HEK293T (cell line): ENCODE data around the gene HMG20B.

Experiments
- CTCF ChIA-PET: fragments of 350-600 bp; formaldehyde crosslinking; extraction: SDS; loops from one replicate; lab custom pipeline; 2021; ENCODE audit warnings: antibody characterized with exemption, inconsistent platforms; lab: Yijun Ruan, JAX
- POLR2A ChIA-PET: fragments of 350-600 bp; formaldehyde crosslinking; extraction: SDS; loops from one replicate; lab custom pipeline; 2020; ENCODE audit warnings: antibody characterized with exemption, inconsistent platforms; lab: Yijun Ruan, JAX
- DNase-seq: peaks from one replicate; pipeline ENCODE4 v3.0.0; 2012; ENCODE audit warnings: mixed read lengths; ENCODE audit errors: extremely low spot score
- ARNT ChIP-seq: fragments of 450-650 bp; IDR thresholded peaks from 2 replicates; pipeline ENCODE4 v1.6.1; 2017; ENCODE audit warnings: mild to moderate bottlenecking
- BHLHE40 ChIP-seq: fragments of 450-650 bp; IDR thresholded peaks from 2 replicates; pipeline ENCODE4 v1.6.1; 2016; ENCODE audit warnings: mild to moderate bottlenecking, moderate library complexity, borderline replicate concordance
- CTBP1 ChIP-seq: fragments of 450-650 bp; IDR thresholded peaks from 2 replicates; pipeline ENCODE4 v1.6.1; 2016; ENCODE audit warnings: borderline replicate concordance
- ELF4 ChIP-seq: fragments of 450-650 bp; IDR thresholded peaks from 2 replicates; pipeline ENCODE4 v1.6.1; 2017; ENCODE audit warnings: antibody characterized with exemption
- FOXA1 ChIP-seq: fragments of 450-650 bp; IDR thresholded peaks from 2 replicates; pipeline ENCODE4 v1.6.1; 2016; ENCODE audit warnings: mild to moderate bottlenecking
- FOXK2 ChIP-seq: fragments of 450-650 bp; IDR thresholded peaks from 2 replicates; pipeline ENCODE4 v1.6.1; 2016; ENCODE audit warnings: mild to moderate bottlenecking
- FOXM1 ChIP-seq: fragments of 450-650 bp; IDR thresholded peaks from 2 replicates; pipeline ENCODE4 v1.6.1; 2017; ENCODE audit warnings: mild to moderate bottlenecking, borderline replicate concordance
- HDGF ChIP-seq: fragments of 450-650 bp; IDR thresholded peaks from 2 replicates; pipeline ENCODE4 v1.6.1; 2017; ENCODE audit warnings: antibody characterized with exemption, borderline replicate concordance
- L3MBTL2 ChIP-seq: fragments of 450-650 bp; conservative IDR thresholded peaks from 2 replicates; pipeline ENCODE4 v1.6.1; 2016; ENCODE audit warnings: mild to moderate bottlenecking
- LEF1 ChIP-seq: fragments of 450-650 bp; IDR thresholded peaks from 2 replicates; pipeline ENCODE4 v1.6.1; 2017; ENCODE audit warnings: mild to moderate bottlenecking, borderline replicate concordance
- NFRKB ChIP-seq: fragments of 450-650 bp; IDR thresholded peaks from 2 replicates; pipeline ENCODE4 v1.6.1; 2016; ENCODE audit warnings: mild to moderate bottlenecking, moderate library complexity
- SP1 ChIP-seq: fragments of 450-650 bp; IDR thresholded peaks from 2 replicates; pipeline ENCODE4 v1.6.1; 2017
- SUZ12 ChIP-seq: fragments of 450-650 bp; IDR thresholded peaks from 2 replicates; pipeline ENCODE4 v1.6.1; 2016; ENCODE audit warnings: mild to moderate bottlenecking
- TARDBP ChIP-seq: fragments of 450-650 bp; IDR thresholded peaks from 2 replicates; pipeline ENCODE4 v1.6.1; 2016
- ZNF384 ChIP-seq: fragments of 450-650 bp; IDR thresholded peaks from 2 replicates; pipeline ENCODE4 v1.6.1; 2016
- TF ChIP-seq, protein P1 (sequence below): fragments of 450-650 bp; IDR thresholded peaks from 2 replicates; pipeline ENCODE4 v1.6.1; 2016

HMG20B gene

GRCh38 chr19:3590991-3591659, 18.4 kb downstream of the HMG20B start:
- ChIA-PET CTCF (interaction anchor here (0.6 to 1.9 kb wide), 2 partner anchors 17 to 112 kb away, joined by 4 read pairs; no protein-coding TSS in a partner anchor), POLR2A (interaction anchor here (1.3 to 1.4 kb wide), 2 partner anchors 17 kb away, joined by 4 to 7 read pairs; no protein-coding TSS in a partner anchor)
- DNase-seq = no peak
- TF ChIP-seq TARDBP = no peak
- TF ChIP-seq, protein P1, sequence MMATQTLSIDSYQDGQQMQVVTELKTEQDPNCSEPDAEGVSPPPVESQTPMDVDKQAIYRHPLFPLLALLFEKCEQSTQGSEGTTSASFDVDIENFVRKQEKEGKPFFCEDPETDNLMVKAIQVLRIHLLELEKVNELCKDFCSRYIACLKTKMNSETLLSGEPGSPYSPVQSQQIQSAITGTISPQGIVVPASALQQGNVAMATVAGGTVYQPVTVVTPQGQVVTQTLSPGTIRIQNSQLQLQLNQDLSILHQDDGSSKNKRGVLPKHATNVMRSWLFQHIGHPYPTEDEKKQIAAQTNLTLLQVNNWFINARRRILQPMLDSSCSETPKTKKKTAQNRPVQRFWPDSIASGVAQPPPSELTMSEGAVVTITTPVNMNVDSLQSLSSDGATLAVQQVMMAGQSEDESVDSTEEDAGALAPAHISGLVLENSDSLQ = no peak
- no peak for TF ChIP-seq FOXA1
- no peak for TF ChIP-seq HDGF
- no peak for TF ChIP-seq ZNF384
- no peak for TF ChIP-seq ARNT
- TF ChIP-seq BHLHE40 = no peak
- no peak for TF ChIP-seq SUZ12
- no peak for TF ChIP-seq NFRKB
- no peak for TF ChIP-seq ELF4
- no peak for TF ChIP-seq L3MBTL2
- no peak for TF ChIP-seq LEF1
- no peak for TF ChIP-seq FOXK2
- TF ChIP-seq SP1 = no peak
- TF ChIP-seq FOXM1 = no peak
- TF ChIP-seq CTBP1 = no peak

DNA sequence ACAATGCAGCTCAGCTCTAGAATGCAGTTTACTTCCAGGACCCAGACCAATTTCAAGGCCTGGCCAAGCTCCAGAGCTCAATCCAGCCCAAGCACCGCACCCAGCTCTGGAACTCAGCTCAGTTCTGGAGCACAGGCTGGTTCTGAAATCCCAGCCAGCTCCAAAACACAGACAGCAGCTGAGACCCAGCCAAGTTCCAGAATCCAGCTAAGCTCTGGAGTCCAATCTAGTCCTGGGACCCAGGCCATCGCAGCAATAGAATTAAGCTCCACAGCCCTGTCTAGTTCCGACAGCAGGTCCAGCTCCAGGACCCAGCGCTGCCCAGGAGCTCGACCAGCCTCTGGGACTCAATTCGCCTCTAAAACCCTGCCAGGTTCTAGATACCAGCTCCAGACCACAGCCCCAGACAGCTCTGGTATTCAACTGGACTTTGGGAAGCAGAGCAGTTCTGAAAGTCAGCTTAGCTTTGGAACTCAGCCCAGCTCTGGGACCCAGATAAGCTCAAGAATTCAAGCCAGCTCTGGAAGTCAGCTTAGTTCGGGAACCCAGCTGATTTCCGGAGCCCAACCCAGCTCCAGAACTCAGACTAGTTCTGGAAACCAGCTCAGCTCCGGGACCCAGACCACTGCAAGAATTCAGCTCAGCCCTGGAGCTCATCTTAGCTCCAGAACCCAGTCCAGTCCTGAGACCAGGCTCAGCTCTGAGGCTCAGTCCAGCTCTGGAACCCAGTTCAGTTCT, 19.3 kb downstream of the HMG20B start:
- ChIA-PET CTCF (interaction anchor here (0.6 to 1.9 kb wide), 3 partner anchors 16 to 111 kb away, joined by 4 to 5 read pairs (median 4); no protein-coding TSS in a partner anchor), POLR2A (interaction anchor here (1.3 kb wide), 1 partner anchor 16 kb away, joined by 7 read pairs; no protein-coding TSS in a partner anchor)
- no peak for DNase-seq
- TF ChIP-seq SUZ12 (no peak), ARNT (0 out of 2 replicates have a peak, but pooled peaks have one; percentile 19)

- TF ChIP-seq L3MBTL2 (no peak), LEF1 (no peak), SP1 (no peak), FOXM1 (no peak), BHLHE40 (no peak), NFRKB (no peak), ZNF384 (no peak), ELF4 (no peak), ARNT (no peak), CTBP1 (no peak), HDGF (no peak), FOXA1 (no peak), FOXK2 (no peak), SUZ12 (no peak), TARDBP (no peak)
- TF ChIP-seq, protein P1 = no peak
- DNase-seq = no peak
- ChIA-PET POLR2A (no interaction called here), CTCF (no interaction called here)
Observed at GRCh38 chr19:3593156-3593555, 20.4 kb downstream of the HMG20B start.

GRCh38 chr19:3595521-3596061, 22.8 kb downstream of the HMG20B start:
- ChIA-PET CTCF (no interaction called here), POLR2A (no interaction called here)
- TF ChIP-seq ZNF384 (no peak), ARNT (no peak), CTBP1 (no peak), FOXK2 (no peak), BHLHE40 (no peak)
- no peak for DNase-seq

GRCh38 chr19:3599776-3600187, 27.0 kb downstream of the HMG20B start:
- TF ChIP-seq ZNF384 = no peak
- no peak for TF ChIP-seq FOXK2
- TF ChIP-seq HDGF = no peak
- no peak for TF ChIP-seq FOXM1
- CTCF ChIA-PET = interaction anchor here (0.6 kb wide), 1 partner anchor 12 kb away, joined by 3 read pairs; no protein-coding TSS in a partner anchor
- POLR2A ChIA-PET = interaction anchor here (0.6 kb wide), 1 partner anchor 23 kb away, joined by 3 read pairs; no protein-coding TSS in a partner anchor
- DNase-seq = peak; percentile 58

DNA sequence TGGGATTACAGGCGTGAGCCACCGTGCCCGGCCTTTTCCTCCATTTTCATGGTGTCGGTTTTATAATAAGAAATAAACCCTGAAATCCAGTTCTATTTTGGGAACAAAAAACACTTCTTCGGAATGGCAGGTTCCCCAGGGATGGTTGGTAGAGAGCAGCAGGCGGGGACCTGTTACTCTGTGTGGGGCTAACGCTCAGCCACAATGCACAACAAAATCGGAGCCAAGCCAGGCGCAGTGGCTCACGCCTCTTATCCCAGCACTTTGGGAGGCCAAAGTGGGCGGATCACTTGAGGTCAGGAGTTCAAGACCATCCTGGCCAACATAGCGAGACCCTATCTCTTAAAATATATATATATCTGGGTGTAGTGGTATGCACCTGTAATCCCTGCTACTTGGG, 28.3 kb downstream of the HMG20B start:
- TF ChIP-seq SUZ12 = no peak
- TF ChIP-seq LEF1 = no peak
- TF ChIP-seq SP1 = no peak
- CTCF ChIA-PET = interaction anchor here (0.7 kb wide), 1 partner anchor 42 kb away, joined by 3 read pairs; no protein-coding TSS in a partner anchor
- POLR2A ChIA-PET = no interaction called here
- no peak for DNase-seq

DNA sequence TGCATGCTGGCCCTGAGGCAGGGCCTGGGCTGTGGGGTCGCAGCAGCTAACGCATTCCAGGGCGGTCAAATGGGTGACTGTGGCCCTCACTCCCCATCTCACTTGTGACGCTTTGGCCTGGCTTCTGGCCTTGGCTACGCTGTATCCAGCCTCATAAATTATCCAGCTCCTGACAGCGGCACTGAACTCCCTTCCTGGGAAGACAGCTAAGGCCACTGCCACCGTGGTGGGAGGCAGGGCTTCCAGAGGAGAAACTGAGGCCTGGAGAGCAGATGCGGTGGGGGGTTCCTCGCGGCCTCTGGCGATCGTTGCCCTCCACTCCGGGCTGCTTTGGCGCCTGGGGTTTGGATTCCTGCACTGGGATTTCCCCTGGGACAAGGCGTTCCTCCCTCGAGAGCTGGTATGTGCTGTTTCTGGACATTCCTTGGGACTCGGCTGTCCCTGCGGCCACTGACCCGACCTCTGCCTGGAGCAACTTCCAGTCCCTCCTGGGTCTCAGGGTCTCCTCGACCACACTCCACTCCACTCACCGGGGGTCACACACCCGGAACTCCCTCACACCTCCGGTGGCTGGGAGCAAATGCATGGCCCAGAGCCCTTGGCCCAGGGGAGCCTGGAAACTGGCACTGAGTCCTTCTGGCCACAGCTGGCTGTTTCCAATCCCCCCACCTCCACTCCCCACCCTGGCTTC, 30.5 kb downstream of the HMG20B start:
- POLR2A ChIA-PET = no interaction called here
- DNase-seq = no peak
- CTCF ChIA-PET = no interaction called here

More for the DNA sequence above, 30.5 kb downstream of the HMG20B start:
- TF ChIP-seq L3MBTL2 (no peak), ELF4 (no peak)
- TF ChIP-seq, protein P1 = peak; percentile 81
